ENCODE measurements around the gene MOB3B. TPM values are rescaled to one million over a fixed set of nuclear protein-coding genes. Genes with fewer than 3 reads are reported as not detected.

Gene MOB3B
- total RNA-seq, 1 donor = under 0.01 TPM

DNA sequence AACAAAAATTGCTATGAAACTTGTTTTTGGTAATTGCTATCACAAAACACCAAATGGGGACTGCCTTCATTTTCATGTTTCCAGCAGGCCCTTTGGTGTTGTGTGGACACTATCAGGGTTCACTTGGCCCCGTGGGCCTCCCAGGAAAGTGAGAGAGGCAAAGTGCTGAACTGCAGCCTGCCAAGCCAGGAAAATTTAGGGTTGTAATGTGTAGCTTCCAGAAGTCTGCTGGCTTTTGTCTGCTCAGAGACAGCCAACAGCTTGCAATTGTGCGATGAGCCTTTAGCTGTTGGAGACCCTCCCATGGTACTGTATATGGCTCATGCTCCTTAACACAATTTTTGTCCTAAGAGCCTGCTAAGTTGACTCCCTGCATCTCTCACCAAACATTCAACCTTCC is 127.0 kb downstream of the MOB3B start:
- no peaks in the 10 kb centered on the region for H3K36me3 ChIP-seq (ENCODE audit: insufficient read depth, low read length)
- no peaks in the 10 kb centered on the region for H4K20me1 ChIP-seq (ENCODE audit: insufficient read depth, low read length)
- no peak for DNase-seq (ENCODE audit: insufficient read length, low spot score, missing footprints)
- no peaks in the 10 kb centered on the region for H3K27me3 ChIP-seq (ENCODE audit: insufficient read depth, low read length)
- no peak overlapping the region for H3K4me3 ChIP-seq (ENCODE audit: insufficient read depth, low read length)
- H3K79me2 ChIP-seq (ENCODE audit: insufficient read depth, low read length) = no peaks in the 10 kb centered on the region
- no peak overlapping the region for H3K27ac ChIP-seq (ENCODE audit: low read depth, low read length)
- no peaks in the 10 kb centered on the region for H3K4me1 ChIP-seq (ENCODE audit: insufficient read depth, low read length)
- H3K9me3 ChIP-seq (ENCODE audit: low read depth, low read length) = no peaks in the 10 kb centered on the region
- no peak overlapping the region for H2AFZ ChIP-seq (ENCODE audit: low read length)
- TF ChIP-seq CTCF (IDR thresholded peaks at IDR 0.05; ENCODE audit: extremely low read depth, low read depth, low read length) = no peak
- H3K4me2 ChIP-seq (ENCODE audit: insufficient read depth, low read length) = no peak overlapping the region

GRCh38 chr9:27400334-27400880 is 129.2 kb downstream of the MOB3B start:
- no peaks in the 10 kb centered on the region for H3K4me1 ChIP-seq (ENCODE audit: insufficient read depth, low read length)
- no peak overlapping the region for H3K4me3 ChIP-seq (ENCODE audit: insufficient read depth, low read length)
- no peak overlapping the region for H3K27ac ChIP-seq (ENCODE audit: low read depth, low read length)
- H3K27me3 ChIP-seq (ENCODE audit: insufficient read depth, low read length) = no peaks in the 10 kb centered on the region
- no peak for TF ChIP-seq CTCF (IDR thresholded peaks at IDR 0.05; ENCODE audit: extremely low read depth, low read depth, low read length)
- no peak overlapping the region for H3K4me2 ChIP-seq (ENCODE audit: insufficient read depth, low read length)
- no peaks in the 10 kb centered on the region for H3K36me3 ChIP-seq (ENCODE audit: insufficient read depth, low read length)
- no peak overlapping the region for H2AFZ ChIP-seq (ENCODE audit: low read length)
- no peaks in the 10 kb centered on the region for H3K79me2 ChIP-seq (ENCODE audit: insufficient read depth, low read length)
- no peak for DNase-seq (ENCODE audit: insufficient read length, low spot score, missing footprints)
- H4K20me1 ChIP-seq (ENCODE audit: insufficient read depth, low read length) = no peaks in the 10 kb centered on the region
- no peaks in the 10 kb centered on the region for H3K9me3 ChIP-seq (ENCODE audit: low read depth, low read length)

- H3K27ac ChIP-seq (ENCODE audit: low read depth, low read length) = no peak overlapping the region
- no peak for TF ChIP-seq CTCF (IDR thresholded peaks at IDR 0.05; ENCODE audit: extremely low read depth, low read depth, low read length)
- H3K4me1 ChIP-seq (ENCODE audit: insufficient read depth, low read length) = no peaks in the 10 kb centered on the region
- no peaks in the 10 kb centered on the region for H4K20me1 ChIP-seq (ENCODE audit: insufficient read depth, low read length)
- no peaks in the 10 kb centered on the region for H3K36me3 ChIP-seq (ENCODE audit: insufficient read depth, low read length)
- H3K79me2 ChIP-seq (ENCODE audit: insufficient read depth, low read length) = no peaks in the 10 kb centered on the region
- no peaks in the 10 kb centered on the region for H3K9me3 ChIP-seq (ENCODE audit: low read depth, low read length)
- no peak overlapping the region for H2AFZ ChIP-seq (ENCODE audit: low read length)
- no peak overlapping the region for H3K4me2 ChIP-seq (ENCODE audit: insufficient read depth, low read length)
- H3K27me3 ChIP-seq (ENCODE audit: insufficient read depth, low read length) = no peaks in the 10 kb centered on the region
- no peak for DNase-seq (ENCODE audit: insufficient read length, low spot score, missing footprints)
- H3K4me3 ChIP-seq (ENCODE audit: insufficient read depth, low read length) = no peak overlapping the region
These were observed 130.5 kb downstream of the MOB3B start for GRCh38 chr9:27398982-27399653.

DNA sequence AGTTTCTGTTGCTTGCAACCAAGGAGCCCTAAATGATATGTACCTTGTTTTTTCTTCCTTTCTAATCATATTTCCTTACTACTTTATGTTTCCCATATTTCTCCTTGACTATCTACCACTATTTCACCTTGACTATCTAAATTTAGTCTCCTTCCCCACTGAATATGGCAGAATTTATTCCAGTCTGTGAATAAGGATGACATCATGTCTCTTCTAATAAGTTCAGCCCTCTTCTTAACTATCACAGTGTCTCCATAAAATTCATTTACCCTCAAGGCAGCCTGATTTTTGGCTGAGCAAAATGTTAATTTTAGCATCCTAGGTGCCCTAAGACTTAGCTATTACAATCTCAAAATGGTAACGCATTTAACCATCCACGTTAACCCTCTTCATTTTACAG is 133.1 kb downstream of the MOB3B start:
- H3K9me3 ChIP-seq (ENCODE audit: low read depth, low read length) = no peaks in the 10 kb centered on the region
- H3K27me3 ChIP-seq (ENCODE audit: insufficient read depth, low read length) = no peaks in the 10 kb centered on the region
- no peaks in the 10 kb centered on the region for H3K4me1 ChIP-seq (ENCODE audit: insufficient read depth, low read length)
- no peak overlapping the region for H3K4me3 ChIP-seq (ENCODE audit: insufficient read depth, low read length)
- H3K36me3 ChIP-seq (ENCODE audit: insufficient read depth, low read length) = no peaks in the 10 kb centered on the region
- no peak overlapping the region for H3K4me2 ChIP-seq (ENCODE audit: insufficient read depth, low read length)
- no peak overlapping the region for H3K27ac ChIP-seq (ENCODE audit: low read depth, low read length)
- no peak for DNase-seq (ENCODE audit: insufficient read length, low spot score, missing footprints)
- no peaks in the 10 kb centered on the region for H4K20me1 ChIP-seq (ENCODE audit: insufficient read depth, low read length)
- no peaks in the 10 kb centered on the region for H3K79me2 ChIP-seq (ENCODE audit: insufficient read depth, low read length)
- no peak overlapping the region for H2AFZ ChIP-seq (ENCODE audit: low read length)
- no peak for TF ChIP-seq CTCF (IDR thresholded peaks at IDR 0.05; ENCODE audit: extremely low read depth, low read depth, low read length)

Measured in osteoblast (primary cell).